Colon (tissue), 2 donors: ENCODE measurements around the gene FBLN5.

Experiments
- FAIRE-seq: peaks from 2 replicates; lab custom pipeline; 2012; peaks lifted over from hg19 to GRCh38; lab: Jason Lieb, UNC
- donor health status: control.
- donor health status: control.

Gene FBLN5, protein sequence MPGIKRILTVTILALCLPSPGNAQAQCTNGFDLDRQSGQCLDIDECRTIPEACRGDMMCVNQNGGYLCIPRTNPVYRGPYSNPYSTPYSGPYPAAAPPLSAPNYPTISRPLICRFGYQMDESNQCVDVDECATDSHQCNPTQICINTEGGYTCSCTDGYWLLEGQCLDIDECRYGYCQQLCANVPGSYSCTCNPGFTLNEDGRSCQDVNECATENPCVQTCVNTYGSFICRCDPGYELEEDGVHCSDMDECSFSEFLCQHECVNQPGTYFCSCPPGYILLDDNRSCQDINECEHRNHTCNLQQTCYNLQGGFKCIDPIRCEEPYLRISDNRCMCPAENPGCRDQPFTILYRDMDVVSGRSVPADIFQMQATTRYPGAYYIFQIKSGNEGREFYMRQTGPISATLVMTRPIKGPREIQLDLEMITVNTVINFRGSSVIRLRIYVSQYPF

DNA sequence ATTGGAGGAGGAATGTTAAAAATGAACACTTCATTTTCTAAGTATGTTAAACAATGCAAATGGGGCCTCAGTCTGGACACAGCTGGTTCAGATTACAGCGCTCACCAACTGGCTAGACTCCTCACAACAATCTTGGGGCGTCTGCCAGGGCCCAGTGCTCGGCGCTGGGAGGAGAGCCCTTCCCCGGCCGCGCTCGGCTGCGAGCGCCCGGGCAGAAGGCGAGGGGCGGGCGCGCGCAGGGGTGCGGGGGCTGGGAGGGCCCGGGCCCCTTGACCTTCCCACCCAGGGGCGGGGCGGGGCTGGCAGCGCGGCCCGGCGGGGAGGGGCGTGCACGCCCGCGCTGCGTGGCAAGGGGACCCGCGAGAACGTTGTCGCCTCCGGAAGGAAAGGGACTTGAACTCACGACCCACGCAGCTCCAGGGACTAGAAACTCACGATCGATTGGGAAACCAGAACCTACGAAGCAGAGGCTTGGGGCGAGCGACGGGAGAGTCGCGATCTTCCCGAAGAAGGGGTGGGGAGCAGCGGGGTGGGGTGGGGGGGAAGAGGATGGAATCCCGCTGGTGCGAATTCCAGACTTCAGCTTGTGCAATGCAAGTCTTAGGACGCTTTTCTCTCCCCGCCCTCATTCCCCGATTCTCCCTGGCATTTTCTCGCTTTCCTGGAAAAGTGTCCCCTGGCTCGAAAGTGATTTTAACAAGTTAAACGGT is at the start of gene FBLN5:
FBLN5 (minus strand) TSS at position 220 of the 710 bp plus-strand sequence. CDS start 465 bp downstream, outside the sequence.
- FAIRE-seq = no peak

DNA sequence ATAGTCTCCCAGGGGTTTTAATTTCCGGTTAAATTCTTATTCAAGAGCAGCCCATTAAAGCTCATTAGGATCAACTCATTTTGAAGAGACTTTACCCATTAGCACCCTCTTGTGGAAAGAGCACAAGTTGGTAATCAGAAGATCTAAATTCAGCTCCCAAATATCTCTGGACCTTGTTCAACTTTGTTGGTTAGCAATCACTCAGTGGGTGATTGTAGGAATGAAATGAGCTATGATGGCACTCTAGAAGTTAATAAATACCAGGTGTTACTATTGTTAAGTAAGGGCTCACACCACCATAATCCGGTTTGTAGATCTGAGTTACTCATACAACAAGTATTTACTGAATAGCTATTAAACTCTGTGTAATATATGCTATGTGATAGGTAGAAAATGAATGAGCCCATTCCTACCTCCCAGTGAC is 49.5 kb upstream of the FBLN5 start:
- FAIRE-seq = no peak

DNA sequence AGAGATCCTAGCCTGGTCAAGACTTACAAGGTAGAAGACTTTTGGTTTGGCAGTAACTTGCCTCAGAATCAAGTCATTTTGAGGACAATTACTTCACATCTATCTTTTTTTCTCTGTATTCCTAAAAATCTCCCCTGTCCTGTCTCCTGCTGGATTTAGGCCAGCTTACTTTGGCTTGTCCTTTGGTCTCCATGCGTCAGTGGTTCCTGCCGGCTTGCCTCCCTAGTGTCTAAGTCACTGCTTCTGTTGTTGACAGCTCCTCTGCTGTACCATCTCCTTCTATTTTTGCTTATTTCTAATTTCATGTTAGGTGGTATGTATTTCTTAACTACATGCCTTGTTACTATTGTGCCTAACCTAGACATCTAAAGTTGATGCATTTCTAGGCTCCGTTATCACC is 39.7 kb upstream of the FBLN5 start:
- FAIRE-seq = no peak

DNA sequence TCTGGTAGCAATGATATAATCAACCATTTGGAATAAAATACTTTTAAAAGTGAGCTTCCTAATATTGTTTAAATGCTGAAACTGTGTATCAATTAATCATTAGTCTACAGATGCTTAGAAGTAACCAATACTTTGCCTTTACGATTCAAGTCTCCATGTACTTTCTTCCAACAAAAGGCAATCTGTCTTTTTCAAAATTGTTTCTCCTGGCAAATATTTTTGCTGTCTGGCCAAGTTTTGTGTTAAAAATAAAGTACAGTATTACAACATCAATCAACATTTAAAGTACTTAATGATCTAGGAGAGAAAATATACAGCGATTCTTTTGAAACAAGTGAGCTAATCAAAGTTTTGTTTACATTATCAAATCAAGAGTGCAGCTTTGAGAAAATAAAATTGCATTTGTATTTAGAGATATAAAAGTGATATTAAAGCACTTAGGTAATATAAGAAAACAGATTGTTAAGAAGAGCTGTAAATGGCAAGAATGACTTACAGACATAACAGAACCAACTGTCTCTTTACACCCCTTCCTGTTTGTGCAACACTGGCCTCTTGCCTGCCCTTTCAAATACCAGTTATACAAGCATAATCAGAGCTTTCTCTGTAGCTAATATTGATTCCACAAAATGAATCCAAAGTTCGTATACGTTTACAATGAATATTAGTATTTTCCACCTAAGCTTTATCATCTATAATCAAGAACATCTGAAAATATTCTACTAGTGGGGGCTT is 38.2 kb upstream of the FBLN5 start:
- no peak for FAIRE-seq

DNA sequence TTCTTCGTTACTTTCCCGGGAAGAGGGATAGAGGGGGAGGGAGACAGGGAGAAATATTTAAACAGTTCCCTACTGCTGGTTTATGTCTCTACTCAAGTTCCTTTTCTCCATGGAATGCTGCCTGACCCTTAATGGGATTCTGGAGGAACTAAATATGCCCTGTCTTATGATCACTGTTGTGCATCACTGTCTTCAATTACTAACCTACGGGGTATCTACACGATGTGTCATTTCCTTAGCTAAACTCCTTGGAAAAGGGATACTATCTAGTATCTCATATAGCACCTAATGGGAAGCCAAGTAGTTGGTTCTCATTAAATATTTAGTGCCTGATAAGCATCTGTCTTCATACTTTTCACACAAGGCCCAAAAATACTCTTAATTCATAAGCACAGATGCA is 37.5 kb upstream of the FBLN5 start:
- FAIRE-seq = no peak

DNA sequence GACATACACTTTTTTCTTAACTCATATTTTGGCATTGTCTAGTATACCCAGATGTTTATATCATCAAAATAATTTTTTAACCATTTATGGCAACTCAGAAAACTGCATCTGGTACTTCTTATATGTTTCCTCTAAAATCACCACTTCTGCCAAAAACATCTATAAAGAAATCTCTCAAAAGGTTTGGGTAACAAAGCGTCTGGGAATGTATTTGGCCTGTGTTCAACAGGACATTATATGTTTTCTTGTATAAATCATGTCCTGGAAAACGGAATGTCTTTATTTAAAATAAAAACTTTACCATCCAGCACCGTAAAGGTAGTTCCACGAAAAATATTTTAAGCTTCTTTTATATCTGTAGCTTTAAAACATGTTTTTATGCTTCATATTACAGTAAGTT is 36.1 kb upstream of the FBLN5 start:
- FAIRE-seq = no peak

DNA sequence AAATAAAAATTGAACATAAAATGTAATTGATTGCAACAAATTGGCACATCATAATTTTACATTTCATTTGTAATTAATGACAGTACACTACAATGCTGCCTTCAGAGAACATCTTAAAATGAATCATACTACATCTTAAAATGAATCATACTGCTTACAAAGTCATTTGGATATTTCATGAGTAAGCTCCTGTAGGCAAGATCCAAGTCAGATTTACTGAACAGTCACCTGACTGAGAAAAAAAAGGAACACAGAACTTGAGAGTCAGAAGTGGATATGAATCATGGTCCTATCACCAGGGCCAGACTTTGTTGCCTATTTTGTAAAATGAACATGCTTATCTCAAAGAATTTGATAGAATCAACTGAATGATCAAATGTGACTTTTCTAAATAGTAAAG is 32.7 kb upstream of the FBLN5 start:
- no peak for FAIRE-seq

DNA sequence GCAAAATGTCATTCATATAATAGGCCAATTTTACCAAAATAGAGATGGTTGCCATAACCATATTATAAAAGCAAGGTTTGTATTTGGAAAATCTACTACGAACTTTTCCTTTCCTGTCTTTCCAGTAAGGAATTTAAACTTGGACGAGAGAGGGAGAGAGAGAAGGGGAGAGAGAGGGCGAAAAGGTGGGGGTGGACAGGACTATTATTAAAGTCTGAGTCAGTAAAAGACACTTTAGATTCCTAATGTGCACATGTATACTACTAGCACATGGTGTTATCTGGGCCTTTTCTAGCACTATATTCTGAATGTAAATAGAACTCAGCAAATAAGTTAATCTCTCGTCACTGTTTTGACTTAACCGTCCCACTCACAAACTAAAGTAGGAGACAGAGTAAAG is 30.4 kb upstream of the FBLN5 start:
- FAIRE-seq = no peak

DNA sequence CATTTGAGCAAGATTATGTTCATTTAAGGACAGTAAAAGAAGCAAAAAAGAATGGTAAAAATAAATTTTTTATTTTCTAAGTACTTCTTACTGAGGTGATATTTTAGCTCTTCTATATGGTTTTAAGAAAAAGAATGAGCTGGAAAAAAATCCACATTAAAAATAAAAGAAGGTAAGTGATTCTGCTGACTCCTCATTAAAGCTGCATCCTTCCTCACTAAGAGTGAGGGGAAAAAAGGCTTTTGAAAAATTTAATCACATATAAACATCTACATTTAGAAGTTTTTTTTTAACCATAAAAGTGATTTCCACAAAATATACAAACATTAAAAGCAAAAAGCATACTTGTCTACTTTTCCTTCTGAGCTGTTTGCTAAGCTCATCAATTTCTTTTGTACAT is 28.3 kb upstream of the FBLN5 start:
- no peak for FAIRE-seq

DNA sequence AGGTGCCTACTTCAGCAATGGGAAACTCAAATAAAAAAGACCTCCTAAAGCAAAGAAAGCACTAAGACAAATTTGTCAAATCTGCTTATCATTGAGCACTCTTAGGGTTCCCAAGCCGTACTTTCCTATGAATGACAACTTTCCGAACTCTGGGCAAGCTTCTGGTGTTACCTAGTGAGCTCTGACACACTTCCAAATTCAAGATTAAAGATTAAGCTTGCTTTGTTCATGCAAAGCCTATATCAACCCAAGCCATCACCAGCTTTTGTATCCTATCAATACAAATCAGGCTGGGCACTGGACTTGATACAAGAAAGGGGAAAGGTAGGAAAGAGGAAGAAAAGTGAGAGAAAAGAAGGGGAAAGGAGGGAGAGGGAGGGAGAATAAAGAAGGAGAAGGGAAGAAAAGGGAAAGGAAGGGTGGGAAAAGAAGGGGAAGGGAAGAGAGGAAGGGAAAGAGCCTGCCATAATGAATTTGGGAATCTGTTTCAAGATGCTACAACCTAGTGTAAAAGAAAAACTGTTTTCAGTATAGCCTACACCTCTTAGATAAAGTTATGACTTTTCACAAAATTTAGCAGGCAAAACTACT is 23.8 kb upstream of the FBLN5 start:
- FAIRE-seq = no peak

DNA sequence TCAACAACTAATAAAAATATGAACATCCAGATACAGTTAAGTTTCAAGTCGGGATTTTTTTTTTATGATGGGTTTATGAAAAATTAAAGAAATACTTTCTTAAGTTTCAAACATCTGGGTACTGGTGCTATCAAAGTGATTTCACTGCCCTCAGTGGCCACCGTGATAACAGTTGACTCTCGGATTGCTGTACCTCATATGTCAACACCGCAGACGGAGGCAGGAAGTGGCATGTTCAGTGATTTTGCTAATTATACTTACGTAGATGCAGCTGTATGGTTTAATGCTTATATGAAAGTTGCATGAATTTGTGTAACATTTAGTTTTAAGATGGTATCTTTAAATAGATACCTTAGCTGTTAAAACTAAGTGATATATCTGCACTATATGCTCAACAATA is 20.8 kb upstream of the FBLN5 start:
- no peak for FAIRE-seq

DNA sequence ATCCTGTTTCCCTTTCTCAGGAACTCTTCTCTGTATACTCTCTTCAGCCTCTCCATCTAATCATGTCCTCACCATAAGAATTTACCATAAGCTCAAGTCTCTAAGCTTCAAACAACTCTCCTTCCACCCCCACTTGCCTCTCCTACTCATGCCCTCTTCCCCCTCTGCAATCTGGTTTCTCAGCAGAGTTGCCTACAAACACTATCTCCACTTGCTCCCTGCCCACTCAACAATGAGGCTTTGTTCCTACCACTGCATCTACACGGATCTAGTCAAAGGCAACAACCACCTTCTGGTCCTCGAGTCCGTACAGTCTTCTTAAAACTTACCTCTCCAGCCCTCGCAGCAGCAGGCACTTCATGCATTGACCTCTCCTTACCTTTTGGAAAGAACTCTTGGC is 17.2 kb upstream of the FBLN5 start:
- no peak for FAIRE-seq

DNA sequence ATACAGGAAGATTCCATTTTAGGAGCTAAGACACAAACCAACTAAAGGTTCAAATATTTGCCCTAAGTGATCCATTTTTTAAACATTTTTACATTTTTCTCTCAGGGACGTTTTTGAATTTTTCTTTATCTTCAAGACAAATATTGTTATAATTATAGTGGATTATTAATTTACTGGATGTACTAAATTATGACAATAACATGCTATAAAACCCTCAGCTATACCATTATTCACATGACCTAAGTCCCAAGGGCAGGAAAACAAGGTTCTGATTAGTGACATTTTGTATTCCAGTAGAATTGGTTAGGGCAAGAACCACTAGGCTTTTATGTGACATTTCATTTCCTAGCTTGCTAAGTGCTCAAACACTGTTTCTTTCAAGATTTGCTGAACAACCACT is 16.5 kb upstream of the FBLN5 start:
- FAIRE-seq = no peak

DNA sequence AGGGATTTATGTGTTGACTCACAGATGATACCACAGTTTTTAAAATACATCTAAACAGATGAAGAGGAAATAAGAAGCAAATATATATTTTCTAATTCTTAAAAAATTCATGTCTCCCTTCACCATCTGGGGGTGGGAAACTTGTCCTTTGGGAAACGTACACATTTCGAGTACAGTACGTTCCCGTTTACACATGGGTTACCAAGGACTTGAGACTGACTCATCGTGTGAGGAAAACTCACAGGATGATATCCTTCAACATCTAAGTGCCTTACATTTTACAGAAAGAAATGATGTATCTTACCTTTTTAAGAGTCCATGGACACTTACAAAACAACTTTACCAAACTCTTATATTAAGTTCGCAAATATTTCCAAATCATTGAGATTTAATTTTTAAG is 16.0 kb upstream of the FBLN5 start:
- FAIRE-seq = no peak

DNA sequence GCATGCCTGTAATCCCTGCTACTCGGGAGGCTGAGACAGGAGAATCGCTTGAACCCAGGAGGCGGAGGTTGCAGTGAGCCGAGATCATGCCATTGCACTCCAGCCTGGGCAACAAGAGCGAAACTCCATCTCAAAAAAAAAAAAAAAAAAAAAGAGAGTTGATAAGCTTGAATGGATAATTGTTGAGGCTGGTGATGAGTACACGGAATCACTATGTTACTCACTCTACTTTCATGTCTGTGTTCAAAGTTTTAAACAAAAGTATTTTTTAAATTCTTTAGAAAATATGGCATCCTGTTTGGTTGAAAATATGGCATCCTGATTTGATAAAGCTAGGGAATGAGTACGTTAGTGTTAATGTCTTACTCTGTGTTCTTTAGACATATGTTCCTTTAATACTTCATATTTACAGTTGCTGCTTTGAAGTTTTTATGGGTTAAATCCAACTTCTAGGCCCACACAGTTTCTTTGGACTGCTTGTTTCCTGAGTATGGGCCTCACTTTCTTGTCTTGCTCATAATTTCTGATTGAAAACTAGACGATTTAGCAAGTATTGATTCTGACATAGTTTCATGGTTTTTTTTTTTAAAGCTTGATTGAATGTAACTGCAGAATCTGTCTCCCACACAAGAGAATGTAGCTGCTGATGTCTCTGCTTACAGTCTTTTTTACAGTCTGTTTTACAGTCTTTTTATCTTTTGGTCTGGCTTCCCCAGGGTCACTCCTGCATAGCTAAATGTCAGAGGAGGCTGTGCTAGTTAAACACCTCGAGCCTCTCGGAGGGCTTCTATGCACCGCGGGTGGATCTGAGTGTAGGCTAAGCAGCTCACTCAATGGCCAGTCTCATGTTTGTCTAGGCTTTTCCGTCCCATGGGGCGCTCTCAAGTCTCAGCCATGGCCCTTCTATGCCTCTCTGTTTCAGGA is 14.1 kb upstream of the FBLN5 start:
- no peak for FAIRE-seq

DNA sequence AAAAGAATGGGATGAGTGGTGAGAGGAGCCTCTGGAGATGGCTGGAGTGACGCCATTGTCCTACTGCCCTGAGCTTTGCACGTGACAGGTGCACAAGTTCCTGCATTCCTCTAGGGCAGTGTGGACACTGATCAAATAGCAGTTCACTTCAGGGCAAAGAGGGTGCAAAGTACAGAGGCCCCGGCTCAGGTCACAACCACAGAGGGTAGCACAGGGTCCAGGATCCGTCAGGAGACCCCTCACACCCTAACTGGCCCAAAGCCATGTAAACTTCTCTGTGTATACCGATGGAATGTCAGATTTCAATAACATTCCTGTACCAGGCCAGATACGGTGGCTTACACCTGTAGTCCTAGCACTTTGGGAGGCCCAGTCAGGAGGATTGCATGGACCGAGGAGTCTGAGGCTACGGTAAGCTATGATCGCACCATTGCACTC is 10.4 kb upstream of the FBLN5 start:
- no peak for FAIRE-seq

DNA sequence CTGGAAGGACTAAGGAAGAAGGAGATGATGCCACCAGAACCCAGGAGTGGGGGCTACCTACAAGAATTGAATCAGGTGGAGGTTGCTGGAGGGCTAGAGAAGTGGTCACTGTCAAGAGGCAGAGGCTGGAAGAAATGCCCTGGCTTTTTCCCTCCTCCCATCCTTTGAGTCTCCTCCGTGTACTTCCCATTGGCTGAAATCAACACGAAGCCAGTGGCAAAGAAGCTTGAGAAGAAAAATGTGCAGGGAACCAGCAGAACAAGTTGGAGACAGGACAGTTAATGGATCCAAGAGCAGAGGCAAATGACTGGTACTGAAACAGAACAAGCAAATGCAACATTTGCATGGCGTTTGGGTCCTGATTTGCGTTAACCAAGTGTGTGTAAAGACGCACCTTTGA is 9.1 kb upstream of the FBLN5 start:
- FAIRE-seq = no peak

DNA sequence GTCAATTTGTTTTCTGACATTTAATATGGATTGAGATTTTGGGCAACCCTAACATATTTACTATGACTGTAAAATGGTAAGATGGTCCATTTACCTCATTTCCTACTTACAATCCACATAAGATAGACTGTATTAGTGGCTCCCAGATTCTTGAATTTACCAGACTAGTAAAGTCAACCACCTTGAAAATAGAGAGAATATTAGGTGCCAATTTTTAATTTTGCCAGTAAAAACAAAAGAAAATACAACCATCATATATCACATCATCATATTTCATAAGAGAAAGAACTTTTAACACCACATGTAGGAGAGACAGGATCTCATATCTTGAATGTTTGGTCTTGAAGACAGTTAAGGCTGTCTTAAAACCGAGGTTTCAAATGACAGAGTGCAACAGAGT is 7.7 kb upstream of the FBLN5 start:
- FAIRE-seq = no peak

DNA sequence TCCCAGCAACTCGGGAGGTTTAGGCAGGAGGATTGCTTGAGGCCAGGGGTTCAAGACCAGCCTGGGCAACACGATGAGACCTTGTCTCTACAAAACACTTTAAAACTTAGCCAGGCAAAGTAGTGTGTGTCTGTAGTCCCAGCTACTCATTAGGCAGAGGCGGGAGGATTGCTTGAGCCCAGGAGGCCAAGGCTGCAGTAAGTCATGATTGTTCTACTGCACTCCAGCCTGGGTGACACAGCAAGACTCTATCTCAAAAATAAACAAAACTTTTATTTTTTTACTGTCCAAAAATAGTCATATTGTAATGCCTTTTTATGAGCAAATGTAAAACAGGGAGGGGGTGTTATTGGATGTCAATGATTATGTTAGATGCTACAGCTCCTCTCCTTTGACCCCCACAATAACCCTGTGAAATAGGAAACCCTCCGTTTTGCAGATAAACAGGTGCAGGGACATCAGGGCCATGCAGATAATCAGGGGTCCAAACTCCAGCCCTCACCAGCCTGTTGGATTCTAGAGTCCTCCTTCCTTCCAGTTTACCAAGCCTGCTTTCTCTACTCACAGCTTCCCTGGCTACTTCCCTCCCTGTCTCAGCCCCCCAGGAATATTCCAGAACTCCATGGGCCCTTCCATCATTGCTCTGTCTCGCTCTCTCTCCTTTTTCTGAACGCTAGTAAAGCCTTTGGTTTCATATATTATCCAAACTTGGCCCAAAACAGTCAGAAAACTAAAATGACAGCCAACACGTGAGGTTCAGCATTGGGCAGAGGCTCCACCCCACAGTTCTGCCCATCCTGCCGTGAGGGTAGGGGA is 5.9 kb upstream of the FBLN5 start:
- FAIRE-seq = no peak
